ENCODE results near the gene KCNAB2.

- TF ChIP-seq EP300 (IDR thresholded peaks at IDR 0.05; ENCODE audit: borderline replicate concordance in 1 of 2, low read depth in 1 of 2, low read length in 1 of 2) (no peak), MAX (IDR thresholded peaks at IDR 0.05; ENCODE audit: low read depth) (no peak), CTCF (IDR thresholded peaks at IDR 0.05) (no peak), TAF1 (IDR thresholded peaks at IDR 0.05; ENCODE audit: borderline replicate concordance, low read depth, low read length) (no peak), GATA2 (CRISPR knock-in tag; IDR thresholded peaks at IDR 0.05) (no peak), RFX5 (IDR thresholded peaks at IDR 0.05; ENCODE audit: low read length) (no peak), RAD21 (IDR thresholded peaks at IDR 0.05; ENCODE audit: low read length) (no peak), EZH2phosphoT487 (IDR thresholded peaks at IDR 0.05; ENCODE audit: borderline replicate concordance, low read depth) (no peak), GABPA (IDR thresholded peaks at IDR 0.05; ENCODE audit: low read depth) (no peak), USF1 (IDR thresholded peaks at IDR 0.05; ENCODE audit: borderline replicate concordance, low read depth) (no peak), TCF12 (IDR thresholded peaks at IDR 0.05) (no peak), REST (IDR thresholded peaks at IDR 0.05; ENCODE audit: low read depth, low read length) (no peak), ZBTB33 (IDR thresholded peaks at IDR 0.05; ENCODE audit: borderline replicate concordance, low read depth) (no peak)
Observed at GRCh38 chr1:6028042-6028850, 17.4 kb upstream of the KCNAB2 start.
